Endothelial cell of umbilical vein (primary cell): ENCODE data around the gene CHRM4.

Experiments used
- EZH2 ChIP-seq: IDR thresholded peaks from 2 replicates; pipeline ENCODE4 v1.6.1; 2012; ENCODE audit warnings: borderline replicate concordance, low read depth, mild to moderate bottlenecking, moderate library complexity, low read length, inconsistent platforms; ENCODE audit not compliant: severe bottlenecking
- FOS ChIP-seq: IDR thresholded peaks from 2 replicates; pipeline ENCODE4 v1.6.1; 2011; ENCODE audit warnings: mild to moderate bottlenecking, low read length, moderate library complexity, borderline replicate concordance; ENCODE audit not compliant: insufficient read depth
- JUN ChIP-seq: IDR thresholded peaks from 2 replicates; pipeline ENCODE4 v1.6.1; 2011; ENCODE audit warnings: borderline replicate concordance, low read depth; ENCODE audit not compliant: insufficient read length, insufficient read depth
- MYC ChIP-seq: IDR thresholded peaks from one replicate; pipeline ENCODE4 v1.6.1; 2011; ENCODE audit warnings: mild to moderate bottlenecking, low read depth, low read length
- POLR2A ChIP-seq: IDR thresholded peaks from 2 replicates; pipeline ENCODE4 v1.6.1; 2012; ENCODE audit warnings: low read depth, mild to moderate bottlenecking, control low read depth, low read length
- POLR2AphosphoS5 ChIP-seq: IDR thresholded peaks from 2 replicates; pipeline ENCODE4 v1.6.1; 2012; ENCODE audit warnings: low read depth, mild to moderate bottlenecking, control low read depth, low read length, moderate library complexity; ENCODE audit not compliant: insufficient read depth
- TF ChIP-seq, protein P1 (sequence below), 2 donors: IDR thresholded peaks; 1 replicate in 1 of 2; 2 replicates in 1 of 2; pipeline ENCODE4 v1.5.1; 2011; ENCODE audit warnings: low read length in 2 of 2, mild to moderate bottlenecking in 2 of 2, moderate library complexity in 2 of 2, control low read depth in 1 of 2, inconsistent platforms in 1 of 2, low read depth in 1 of 2; ENCODE audit not compliant: insufficient read depth in 1 of 2; ENCODE audit errors: extremely low read depth in 1 of 2
- TF ChIP-seq, protein P2 (sequence below): IDR thresholded peaks from 2 replicates; pipeline ENCODE4 v1.6.1; 2011; ENCODE audit not compliant: insufficient read depth, insufficient read length

DNA sequence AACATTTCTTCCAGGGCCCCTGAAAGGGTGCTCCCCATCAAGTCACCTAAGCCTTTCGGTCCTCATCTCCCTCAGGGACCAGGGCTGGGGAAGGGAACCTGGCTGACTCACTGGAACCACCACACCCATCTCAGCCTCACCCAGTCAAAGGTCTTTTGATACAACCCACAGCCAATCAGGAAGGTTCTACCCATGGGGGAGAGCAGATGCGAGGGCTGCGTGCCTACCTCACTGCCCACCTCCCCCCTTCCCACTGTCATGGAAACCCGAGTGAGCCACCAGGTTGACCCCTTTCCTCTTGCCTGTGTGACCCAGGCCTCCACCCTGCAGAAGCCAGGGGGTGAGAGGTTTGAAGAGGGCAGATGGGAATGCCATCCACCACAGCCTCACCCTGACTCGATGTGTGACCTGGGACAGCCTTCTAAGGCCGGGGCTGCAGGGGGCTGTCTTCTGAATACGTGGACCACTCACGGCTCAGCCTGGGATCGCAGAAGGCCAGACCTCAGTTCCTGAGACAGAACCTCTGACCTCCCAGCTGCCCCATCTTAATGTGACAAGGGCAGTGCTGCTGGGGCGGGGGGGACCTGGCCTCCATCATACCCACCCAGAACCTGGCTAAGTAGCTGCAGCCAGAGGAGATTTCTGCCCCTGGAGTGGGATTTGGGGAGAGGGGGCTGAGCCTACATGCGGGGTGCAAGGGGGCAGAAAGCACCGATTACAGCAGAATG is 7.4 kb downstream of the CHRM4 start:
- TF ChIP-seq, protein P1, sequence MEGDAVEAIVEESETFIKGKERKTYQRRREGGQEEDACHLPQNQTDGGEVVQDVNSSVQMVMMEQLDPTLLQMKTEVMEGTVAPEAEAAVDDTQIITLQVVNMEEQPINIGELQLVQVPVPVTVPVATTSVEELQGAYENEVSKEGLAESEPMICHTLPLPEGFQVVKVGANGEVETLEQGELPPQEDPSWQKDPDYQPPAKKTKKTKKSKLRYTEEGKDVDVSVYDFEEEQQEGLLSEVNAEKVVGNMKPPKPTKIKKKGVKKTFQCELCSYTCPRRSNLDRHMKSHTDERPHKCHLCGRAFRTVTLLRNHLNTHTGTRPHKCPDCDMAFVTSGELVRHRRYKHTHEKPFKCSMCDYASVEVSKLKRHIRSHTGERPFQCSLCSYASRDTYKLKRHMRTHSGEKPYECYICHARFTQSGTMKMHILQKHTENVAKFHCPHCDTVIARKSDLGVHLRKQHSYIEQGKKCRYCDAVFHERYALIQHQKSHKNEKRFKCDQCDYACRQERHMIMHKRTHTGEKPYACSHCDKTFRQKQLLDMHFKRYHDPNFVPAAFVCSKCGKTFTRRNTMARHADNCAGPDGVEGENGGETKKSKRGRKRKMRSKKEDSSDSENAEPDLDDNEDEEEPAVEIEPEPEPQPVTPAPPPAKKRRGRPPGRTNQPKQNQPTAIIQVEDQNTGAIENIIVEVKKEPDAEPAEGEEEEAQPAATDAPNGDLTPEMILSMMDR (IDR thresholded peaks at IDR 0.05; ENCODE audit: extremely low read depth in 1 of 2, insufficient read depth in 1 of 2, low read depth in 1 of 2, low read length in 2 of 2): no peak
- TF ChIP-seq FOS (no peak), EZH2 (no peak), POLR2A (no peak), POLR2AphosphoS5 (no peak), MYC (no peak), JUN (no peak)
- TF ChIP-seq, protein P2, sequence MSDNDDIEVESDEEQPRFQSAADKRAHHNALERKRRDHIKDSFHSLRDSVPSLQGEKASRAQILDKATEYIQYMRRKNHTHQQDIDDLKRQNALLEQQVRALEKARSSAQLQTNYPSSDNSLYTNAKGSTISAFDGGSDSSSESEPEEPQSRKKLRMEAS: no peak
